Left ventricle myocardium inferior (tissue), 1 donor: ENCODE results near the gene TFDP1. TPM values are rescaled to one million over a fixed set of nuclear protein-coding genes. Genes with fewer than 3 reads are reported as not detected.

Experiments
- DNase-seq: peaks from one replicate; pipeline ENCODE4 v3.0.0-alpha.2; 2020
- H3K27ac ChIP-seq: fragments of 200-600 bp; replicated peaks from 2 replicates; pipeline ENCODE4 v1.8.0; 2021
- H3K27me3 ChIP-seq: fragments of 200-600 bp; 2 replicates; pipeline ENCODE4 v1.8.0; 2021; ENCODE audit warnings: low read depth
- H3K36me3 ChIP-seq: fragments of 200-600 bp; 2 replicates; pipeline ENCODE4 v1.8.0; 2021
- H3K4me1 ChIP-seq: fragments of 200-600 bp; 2 replicates; pipeline ENCODE4 v1.8.0; 2021
- H3K4me3 ChIP-seq: fragments of 200-600 bp; 2 replicates; pipeline ENCODE4 v1.8.0; 2021; ENCODE audit warnings: mild to moderate bottlenecking, moderate library complexity
- H3K9me3 ChIP-seq: fragments of 200-600 bp; replicated peaks from 2 replicates; pipeline ENCODE4 v1.8.0; 2021
- intact Hi-C: fragments of 100-400 bp; cut with micrococcal nuclease; formaldehyde crosslinking; loops from one replicate; pipeline ENCODE4 v1.11.0; 2022
- total RNA-seq: library from RNA; stranded (reverse); fragmentation: NEBNext Ultra II Directional; extraction: Animal tissue kit (Norgen Biotek cat#: 25700); gene quantifications from one replicate; pipeline ENCODE4 v1.2.1, GENCODE V29; 2021
- TF ChIP-seq, protein P1 (sequence below): fragments of 200-600 bp; IDR thresholded peaks from 2 replicates; pipeline ENCODE4 v1.8.0; 2021; ENCODE audit warnings: antibody characterized with exemption, mild to moderate bottlenecking, borderline replicate concordance
- donor health status: DM: no; HTN: yes; CAD: no; lungs with severe emphysema.

The TFDP1 gene
- total RNA-seq, 1 donor from 2014 or later = 48.7 TPM

DNA sequence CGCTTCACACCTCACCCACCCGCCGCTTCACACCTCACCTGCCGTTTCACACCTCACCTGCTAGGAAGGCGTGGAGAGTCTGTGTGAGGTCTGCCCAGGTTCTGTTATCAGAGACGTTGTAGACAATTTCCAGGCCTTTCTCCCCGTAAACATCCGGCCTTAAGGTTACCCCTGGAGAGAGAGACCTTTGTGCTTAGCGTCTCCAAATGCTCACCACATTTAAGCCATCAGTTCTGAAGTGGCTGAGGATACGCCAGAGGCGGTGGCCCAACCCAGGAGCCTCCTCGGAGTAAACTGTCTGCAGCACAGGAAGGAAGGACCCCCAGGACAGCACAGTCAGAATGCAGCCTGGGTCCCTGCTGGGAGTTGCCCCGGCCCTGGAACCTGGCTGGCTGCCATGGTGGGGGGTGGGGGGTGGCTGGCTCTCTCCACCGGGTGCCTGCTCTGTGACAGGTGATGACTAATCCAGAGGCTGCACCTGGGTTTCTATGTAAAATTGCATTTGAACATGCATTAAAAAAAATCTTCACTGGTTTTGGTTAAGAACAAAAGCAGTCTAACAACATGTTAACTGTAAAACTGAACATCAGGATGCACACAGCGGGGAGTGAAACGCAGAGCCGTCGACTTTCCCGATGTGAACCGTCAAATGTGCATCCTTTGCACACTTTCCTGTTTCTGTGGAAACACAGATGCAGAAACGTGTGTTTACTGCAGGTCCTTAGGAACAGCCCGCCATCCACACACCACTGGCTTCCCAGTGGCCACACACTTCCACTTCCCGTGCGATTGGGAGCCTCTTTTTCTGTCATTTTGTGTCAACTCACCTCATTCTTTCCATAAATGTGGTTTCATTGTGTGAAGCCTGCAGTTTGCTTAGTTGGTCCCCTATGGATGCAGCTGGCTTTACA lies 69.0 kb downstream of the TFDP1 start:
- H3K36me3 ChIP-seq = no peaks in the 10 kb centered on the region
- DNase-seq = peak; percentile 7
- intact Hi-C loops = no loop called here
- peaks cover 5% of the 10 kb centered on the region for H3K4me1 ChIP-seq
- no peaks in the 10 kb centered on the region for H3K9me3 ChIP-seq
- no peak overlapping the region for H3K27ac ChIP-seq
- peaks cover 12% of the 10 kb centered on the region for H3K27me3 ChIP-seq
- TF ChIP-seq, protein P1, sequence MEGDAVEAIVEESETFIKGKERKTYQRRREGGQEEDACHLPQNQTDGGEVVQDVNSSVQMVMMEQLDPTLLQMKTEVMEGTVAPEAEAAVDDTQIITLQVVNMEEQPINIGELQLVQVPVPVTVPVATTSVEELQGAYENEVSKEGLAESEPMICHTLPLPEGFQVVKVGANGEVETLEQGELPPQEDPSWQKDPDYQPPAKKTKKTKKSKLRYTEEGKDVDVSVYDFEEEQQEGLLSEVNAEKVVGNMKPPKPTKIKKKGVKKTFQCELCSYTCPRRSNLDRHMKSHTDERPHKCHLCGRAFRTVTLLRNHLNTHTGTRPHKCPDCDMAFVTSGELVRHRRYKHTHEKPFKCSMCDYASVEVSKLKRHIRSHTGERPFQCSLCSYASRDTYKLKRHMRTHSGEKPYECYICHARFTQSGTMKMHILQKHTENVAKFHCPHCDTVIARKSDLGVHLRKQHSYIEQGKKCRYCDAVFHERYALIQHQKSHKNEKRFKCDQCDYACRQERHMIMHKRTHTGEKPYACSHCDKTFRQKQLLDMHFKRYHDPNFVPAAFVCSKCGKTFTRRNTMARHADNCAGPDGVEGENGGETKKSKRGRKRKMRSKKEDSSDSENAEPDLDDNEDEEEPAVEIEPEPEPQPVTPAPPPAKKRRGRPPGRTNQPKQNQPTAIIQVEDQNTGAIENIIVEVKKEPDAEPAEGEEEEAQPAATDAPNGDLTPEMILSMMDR = no peak
- H3K4me3 ChIP-seq = no peak overlapping the region

DNA sequence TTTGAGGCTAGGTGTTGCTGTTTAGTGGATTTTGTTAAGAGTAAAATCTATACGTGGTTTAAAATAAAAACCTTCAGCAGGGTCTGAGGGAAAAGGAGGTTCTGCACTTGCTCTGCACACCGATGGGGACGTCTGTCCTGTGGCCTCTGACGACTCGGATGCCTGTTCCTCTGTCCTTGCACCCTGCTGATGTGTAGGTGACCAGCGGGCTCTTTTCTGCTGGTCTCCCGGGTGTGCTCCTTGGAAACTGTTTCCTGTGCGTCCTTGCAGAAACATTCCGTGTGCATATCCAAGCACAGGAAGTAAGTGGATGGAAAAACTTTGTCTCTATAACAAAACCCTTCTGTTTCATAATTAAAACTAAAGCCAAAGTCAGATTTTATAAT lies 69.6 kb downstream of the TFDP1 start:
- Histone ChIP-seq H3K9me3 (no peaks in the 10 kb centered on the region), H3K4me1 (peaks cover 5% of the 10 kb centered on the region), H3K4me3 (no peak overlapping the region), H3K36me3 (no peaks in the 10 kb centered on the region), H3K27ac (no peak overlapping the region), H3K27me3 (peaks cover 16% of the 10 kb centered on the region)
- TF ChIP-seq, protein P1 = no peak
- intact Hi-C loops = no loop called here
- DNase-seq = no peak

DNA sequence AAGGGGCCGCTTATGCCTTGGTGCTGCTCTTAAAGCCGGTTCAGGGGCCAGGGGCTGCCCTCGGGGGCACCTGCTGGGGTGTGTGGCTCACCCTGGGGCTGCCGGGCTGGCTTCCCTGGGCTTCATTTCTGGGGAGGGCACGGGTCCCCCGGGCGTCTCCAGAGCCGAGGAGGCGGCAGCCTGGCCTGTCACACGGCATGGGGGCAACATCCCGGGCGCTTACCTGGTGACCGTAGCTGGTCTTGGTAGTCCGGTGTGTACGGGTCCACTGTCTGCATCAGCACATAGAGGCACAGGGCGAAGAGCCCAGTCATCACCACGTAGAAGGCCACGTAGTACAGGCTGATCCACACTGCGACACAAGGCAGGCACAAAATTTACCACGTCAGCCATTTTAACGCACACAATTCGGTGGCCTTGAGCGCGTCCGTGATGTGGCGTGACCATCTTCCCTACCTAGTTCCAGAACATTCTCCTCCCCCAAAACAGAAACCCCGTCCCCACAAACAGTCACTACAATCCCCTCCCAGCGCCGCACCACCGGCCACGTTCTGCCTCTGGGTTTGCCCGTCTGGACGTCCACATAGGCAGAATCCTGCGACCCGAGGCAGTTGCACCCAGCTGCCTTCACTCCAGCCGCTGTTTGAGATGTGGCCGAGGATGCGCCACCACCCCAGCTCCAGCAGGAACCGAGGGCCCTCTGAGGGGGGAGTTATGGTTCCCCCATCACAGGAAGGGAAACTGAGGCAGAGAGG lies 70.2 kb downstream of the TFDP1 start:
- TF ChIP-seq, protein P1 = no peak
- Histone ChIP-seq H3K4me1 (no peaks in the 10 kb centered on the region), H3K36me3 (no peaks in the 10 kb centered on the region), H3K9me3 (no peaks in the 10 kb centered on the region), H3K27me3 (peaks cover 16% of the 10 kb centered on the region), H3K4me3 (no peak overlapping the region), H3K27ac (no peak overlapping the region)
- intact Hi-C loops = no loop called here
- peak; percentile 13 for DNase-seq

DNA sequence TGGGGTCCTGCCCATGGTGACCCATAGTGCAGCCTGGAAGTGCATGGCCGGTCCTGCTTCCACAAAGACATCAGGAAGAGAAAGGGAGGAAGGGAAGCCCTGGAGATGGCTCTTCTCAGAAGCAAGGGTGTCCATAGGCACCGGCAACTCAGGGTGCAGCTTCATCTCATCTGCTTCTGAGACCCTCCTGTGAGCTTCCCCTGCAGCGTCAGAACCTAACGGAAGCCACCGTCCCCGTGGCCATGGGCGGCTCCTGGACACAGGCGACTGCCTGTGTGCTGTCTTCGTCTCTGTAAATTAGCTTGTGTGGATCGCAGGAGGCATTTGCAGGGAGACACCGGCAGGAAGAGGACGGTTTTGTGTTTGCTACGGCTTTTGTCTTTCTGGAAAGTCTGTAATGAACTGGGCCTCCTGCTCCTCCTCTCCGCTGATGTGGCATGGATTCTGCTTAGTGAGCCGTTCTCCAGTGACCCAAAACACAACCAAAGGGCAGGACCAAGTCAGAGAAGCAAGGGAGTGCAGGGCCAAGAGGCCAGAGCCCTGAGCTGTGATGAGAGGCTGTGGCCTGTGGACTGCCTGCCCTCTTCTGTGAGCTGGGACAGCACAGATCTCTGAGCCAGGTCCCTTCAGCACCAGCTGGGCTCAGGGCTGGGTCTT lies 70.9 kb downstream of the TFDP1 start:
- intact Hi-C loops = no loop called here
- no peak overlapping the region for H3K4me3 ChIP-seq
- no peaks in the 10 kb centered on the region for H3K4me1 ChIP-seq
- H3K36me3 ChIP-seq = no peaks in the 10 kb centered on the region
- peaks cover 16% of the 10 kb centered on the region for H3K27me3 ChIP-seq
- peaks cover 4% of the 10 kb centered on the region for H3K9me3 ChIP-seq
- TF ChIP-seq, protein P1 = no peak
- H3K27ac ChIP-seq = no peak overlapping the region
- DNase-seq = peak; percentile 5

DNA sequence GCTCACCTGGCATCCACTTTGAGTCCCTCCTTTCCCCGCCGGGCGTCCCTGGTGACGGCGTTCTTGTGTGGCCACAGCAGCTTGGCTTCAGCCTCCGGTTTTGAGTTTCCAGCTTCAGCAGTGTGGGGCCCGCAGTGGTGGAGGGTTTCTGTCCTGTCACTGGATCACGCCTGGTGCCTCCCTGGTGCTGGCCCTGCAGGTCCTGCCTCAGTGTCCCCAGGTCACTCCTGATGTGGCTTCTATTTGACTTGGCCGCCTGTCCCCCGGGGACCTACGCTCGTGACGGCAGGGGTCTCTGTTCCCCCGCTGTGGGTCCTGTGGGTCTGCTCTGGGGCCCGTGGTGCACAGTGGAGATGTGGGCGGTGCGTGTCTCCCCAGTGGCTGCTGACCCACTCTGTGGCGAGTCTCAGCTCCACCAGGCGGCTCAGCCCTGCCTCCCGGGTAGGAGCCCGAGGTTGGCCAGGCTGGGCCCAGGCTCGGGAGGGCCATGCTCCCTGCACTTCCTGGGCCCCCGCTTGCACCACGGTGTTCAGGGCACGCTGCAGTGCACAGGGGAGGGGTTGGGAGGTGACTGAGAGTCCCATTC lies 71.5 kb downstream of the TFDP1 start:
- Histone ChIP-seq H3K9me3 (peaks cover 10% of the 10 kb centered on the region), H3K4me3 (no peak overlapping the region), H3K36me3 (no peaks in the 10 kb centered on the region), H3K27ac (no peak overlapping the region), H3K27me3 (peaks cover 16% of the 10 kb centered on the region), H3K4me1 (no peaks in the 10 kb centered on the region)
- intact Hi-C loops = no loop called here
- TF ChIP-seq, protein P1 = no peak
- peak; percentile 9 for DNase-seq
